ENCODE results near the gene ARIH2. TPM values are rescaled to one million over a fixed set of nuclear protein-coding genes. Genes with fewer than 3 reads are reported as not detected.

ARIH2 gene
- polyA plus RNA-seq, 1 donor from 2014 or later = 153 TPM

DNA sequence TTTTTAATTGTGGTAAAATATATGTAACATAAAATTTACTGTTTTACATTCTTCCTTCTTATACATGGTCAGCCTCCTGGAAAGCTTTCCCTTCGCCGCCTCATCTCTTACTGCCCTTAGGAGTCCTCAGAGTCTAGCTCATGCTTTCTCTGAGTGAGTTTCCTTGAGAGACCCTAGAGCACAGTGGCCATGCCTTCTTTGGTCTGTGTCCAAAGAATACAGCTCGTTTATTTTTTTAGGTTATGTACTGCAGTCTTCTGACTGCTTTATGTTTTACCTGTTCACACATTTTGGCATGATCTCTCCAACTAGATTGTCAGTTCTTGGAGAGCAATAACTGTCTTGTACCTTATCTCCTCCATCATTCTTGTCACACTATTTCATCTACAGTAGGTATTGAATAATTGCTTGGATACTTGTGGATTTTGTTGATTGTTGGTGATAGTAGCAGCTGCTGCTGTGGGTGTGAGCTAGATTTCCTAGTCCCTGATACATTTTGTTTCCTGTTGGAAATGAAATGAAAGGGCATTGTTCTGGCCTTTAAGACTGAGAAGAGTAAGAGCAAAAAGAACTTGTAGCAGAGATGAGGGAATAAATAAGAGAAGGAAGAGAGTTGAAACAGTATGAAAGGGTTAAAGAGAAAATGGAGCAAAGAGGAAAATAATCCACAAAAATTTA, 10.9 kb downstream of the ARIH2 start:
- Histone ChIP-seq H3K4me3 (ENCODE audit: low read length) (no peak overlapping the region), H2AFZ (ENCODE audit: low read depth, low read length) (no peak overlapping the region), H3K4me2 (ENCODE audit: low read length) (no peak overlapping the region), H3F3A (ENCODE audit: insufficient read depth, low read length, poor library complexity, severe bottlenecking) (no peaks in the 10 kb centered on the region), H3K27me3 (ENCODE audit: insufficient read depth, low read depth, low read length) (no peaks in the 10 kb centered on the region), H3K79me2 (replicated peaks; ENCODE audit: insufficient read depth, low read length) (peaks cover 50% of the 10 kb centered on the region), H3K9me2 (ENCODE audit: insufficient read depth, low read length) (no peaks in the 10 kb centered on the region), H4K20me1 (ENCODE audit: insufficient read depth) (no peaks in the 10 kb centered on the region), H3K9ac (ENCODE audit: low read length) (no peak overlapping the region), H3K27ac (ENCODE audit: low read length) (no peak overlapping the region), H3K36me3 (ENCODE audit: insufficient read depth, low read length) (peaks cover 15% of the 10 kb centered on the region), H3K9me3 (ENCODE audit: low read length) (no peaks in the 10 kb centered on the region)
- TF ChIP-seq, protein P1, sequence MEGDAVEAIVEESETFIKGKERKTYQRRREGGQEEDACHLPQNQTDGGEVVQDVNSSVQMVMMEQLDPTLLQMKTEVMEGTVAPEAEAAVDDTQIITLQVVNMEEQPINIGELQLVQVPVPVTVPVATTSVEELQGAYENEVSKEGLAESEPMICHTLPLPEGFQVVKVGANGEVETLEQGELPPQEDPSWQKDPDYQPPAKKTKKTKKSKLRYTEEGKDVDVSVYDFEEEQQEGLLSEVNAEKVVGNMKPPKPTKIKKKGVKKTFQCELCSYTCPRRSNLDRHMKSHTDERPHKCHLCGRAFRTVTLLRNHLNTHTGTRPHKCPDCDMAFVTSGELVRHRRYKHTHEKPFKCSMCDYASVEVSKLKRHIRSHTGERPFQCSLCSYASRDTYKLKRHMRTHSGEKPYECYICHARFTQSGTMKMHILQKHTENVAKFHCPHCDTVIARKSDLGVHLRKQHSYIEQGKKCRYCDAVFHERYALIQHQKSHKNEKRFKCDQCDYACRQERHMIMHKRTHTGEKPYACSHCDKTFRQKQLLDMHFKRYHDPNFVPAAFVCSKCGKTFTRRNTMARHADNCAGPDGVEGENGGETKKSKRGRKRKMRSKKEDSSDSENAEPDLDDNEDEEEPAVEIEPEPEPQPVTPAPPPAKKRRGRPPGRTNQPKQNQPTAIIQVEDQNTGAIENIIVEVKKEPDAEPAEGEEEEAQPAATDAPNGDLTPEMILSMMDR (IDR thresholded peaks at IDR 0.05; ENCODE audit: poor library complexity, severe bottlenecking) = no peak

DNA sequence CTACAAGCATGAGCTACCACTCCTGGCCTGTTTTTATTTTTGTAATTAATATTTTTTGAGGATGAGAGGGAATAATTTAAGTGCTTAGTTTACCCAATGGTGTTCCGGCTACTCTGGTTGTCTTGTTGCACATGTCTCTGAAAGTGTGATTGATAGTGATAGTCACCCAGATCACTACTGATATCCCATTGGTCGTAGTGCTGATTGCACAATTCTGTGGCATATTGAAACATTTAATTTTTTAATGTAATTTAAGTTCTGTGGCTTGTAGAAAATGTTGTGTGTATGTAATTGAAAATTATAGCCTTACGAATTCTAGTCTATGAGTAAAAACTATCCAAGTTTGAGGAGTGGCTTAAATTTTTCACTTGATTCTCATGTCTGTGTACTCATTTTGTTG, 11.9 kb downstream of the ARIH2 start:
- Histone ChIP-seq H3F3A (ENCODE audit: insufficient read depth, low read length, poor library complexity, severe bottlenecking) (no peaks in the 10 kb centered on the region), H3K9me3 (ENCODE audit: low read length) (no peaks in the 10 kb centered on the region), H3K9ac (ENCODE audit: low read length) (no peak overlapping the region), H4K20me1 (ENCODE audit: insufficient read depth) (no peaks in the 10 kb centered on the region), H3K36me3 (ENCODE audit: insufficient read depth, low read length) (peaks cover 15% of the 10 kb centered on the region), H3K4me3 (ENCODE audit: low read length) (no peak overlapping the region), H3K27ac (ENCODE audit: low read length) (no peak overlapping the region), H2AFZ (ENCODE audit: low read depth, low read length) (no peak overlapping the region), H3K4me2 (ENCODE audit: low read length) (no peak overlapping the region), H3K79me2 (replicated peaks; ENCODE audit: insufficient read depth, low read length) (peaks cover 57% of the 10 kb centered on the region), H3K27me3 (ENCODE audit: insufficient read depth, low read depth, low read length) (no peaks in the 10 kb centered on the region), H3K9me2 (ENCODE audit: insufficient read depth, low read length) (no peaks in the 10 kb centered on the region)
- no peak for TF ChIP-seq EP300 (conservative IDR thresholded peaks at IDR 0.05; ENCODE audit: poor library complexity, severe bottlenecking)
- no peak for TF ChIP-seq RAD21 (conservative IDR thresholded peaks at IDR 0.05)
- no peak for TF ChIP-seq POLR2AphosphoS5 (IDR thresholded peaks at IDR 0.05)
- no peak for TF ChIP-seq REST (IDR thresholded peaks at IDR 0.05; ENCODE audit: borderline replicate concordance)
- TF ChIP-seq MXI1 (conservative IDR thresholded peaks at IDR 0.05; ENCODE audit: poor library complexity, severe bottlenecking) = no peak
- TF ChIP-seq SMC3 (conservative IDR thresholded peaks at IDR 0.05; ENCODE audit: poor library complexity) = no peak
- no peak for TF ChIP-seq TAF1 (IDR thresholded peaks at IDR 0.05; ENCODE audit: low read depth)
- TF ChIP-seq, protein P1 (IDR thresholded peaks at IDR 0.05; ENCODE audit: poor library complexity, severe bottlenecking) = no peak
- no peak for TF ChIP-seq EZH2 (IDR thresholded peaks at IDR 0.05; ENCODE audit: borderline replicate concordance, insufficient read depth, low read length, poor library complexity, severe bottlenecking)
